Esophagus squamous epithelium (tissue), 4 donors: ENCODE measurements around the gene FBXL7.

Experiments
- CTCF ChIP-seq, 6 experiments: fragments of 450-650 bp in 4 of 6; fragments of 200-600 bp in 2 of 6; sonication (generic) in 2 of 6; IDR thresholded peaks; one replicate each; pipeline ENCODE4 v1.5.1; 2016 to 2019; ENCODE audit warnings: antibody characterized with exemption in 6 of 6, mild to moderate bottlenecking in 4 of 6, moderate library complexity in 4 of 6
- POLR2A ChIP-seq, 4 donors: fragments of 450-650 bp; IDR thresholded peaks; one replicate each; pipeline ENCODE4 v1.6.1; 2017; ENCODE audit warnings: antibody characterized with exemption in 4 of 4, mild to moderate bottlenecking in 4 of 4, moderate library complexity in 3 of 4

DNA sequence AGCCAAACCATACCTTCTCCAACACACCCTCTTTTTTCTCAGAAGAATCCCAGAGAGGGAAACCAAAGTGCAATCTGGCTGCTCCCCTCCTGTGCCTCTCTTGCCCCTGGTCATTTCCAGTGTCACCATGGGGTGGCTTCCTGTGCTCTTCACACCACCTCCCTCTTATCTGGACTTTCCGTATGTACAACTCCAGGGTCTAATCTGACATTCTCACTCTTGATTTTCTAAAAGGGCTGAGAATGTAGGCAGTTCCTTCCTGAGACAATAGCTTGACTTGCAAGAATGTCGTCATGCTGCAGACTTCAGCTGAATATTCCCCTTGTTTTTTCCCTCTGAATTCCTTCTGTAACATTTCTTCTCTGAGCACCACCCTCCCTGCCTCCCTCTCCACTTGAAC is 110.2 kb downstream of the FBXL7 start:
- no peak for TF ChIP-seq CTCF (IDR thresholded peaks at IDR 0.05)
- no peak for TF ChIP-seq POLR2A (IDR thresholded peaks at IDR 0.05)
